H9 (cell line): ENCODE data around the gene MC4R. TPM values are rescaled to one million over a fixed set of nuclear protein-coding genes. Genes with fewer than 3 reads are reported as not detected.

Source experiments
- DNase-seq: peaks from one replicate; pipeline ENCODE4 v3.0.0-alpha.2; 2017
- H2AFZ ChIP-seq: one replicate; pipeline ENCODE4 v1.6.1; 2013; ENCODE audit warnings: mild to moderate bottlenecking, low read length, control low read depth, moderate library complexity
- H2AK5ac ChIP-seq: 2 replicates; pipeline ENCODE4 v1.6.1; 2013; ENCODE audit warnings: low read length, control low read depth, mixed read lengths; ENCODE audit not compliant: insufficient read length
- H2BK120ac ChIP-seq: one replicate; pipeline ENCODE4 v1.6.1; 2013; ENCODE audit warnings: low read depth, mild to moderate bottlenecking, low read length, control low read depth, inconsistent platforms; ENCODE audit not compliant: poor library complexity, severe bottlenecking
- H2BK12ac ChIP-seq: 2 replicates; pipeline ENCODE4 v1.6.1; 2013; ENCODE audit warnings: low read length, control low read depth, mixed read lengths, low read depth; ENCODE audit not compliant: insufficient read length
- H2BK15ac ChIP-seq: 2 replicates; pipeline ENCODE4 v1.6.1; 2013; ENCODE audit warnings: low read depth, low read length, control low read depth
- H2BK20ac ChIP-seq: one replicate; pipeline ENCODE4 v1.6.1; 2013; ENCODE audit warnings: low read depth, mild to moderate bottlenecking, low read length, control low read depth, inconsistent platforms; ENCODE audit not compliant: poor library complexity, severe bottlenecking
- H2BK5ac ChIP-seq: 2 replicates; pipeline ENCODE4 v1.6.1; 2013; ENCODE audit warnings: low read length, control low read depth, mixed read lengths; ENCODE audit not compliant: insufficient read length
- H3K14ac ChIP-seq: 2 replicates; pipeline ENCODE4 v1.6.1; 2013; ENCODE audit warnings: low read length, control low read depth; ENCODE audit not compliant: insufficient read depth
- H3K18ac ChIP-seq: 2 replicates; pipeline ENCODE4 v1.6.1; 2013; ENCODE audit warnings: low read depth, mild to moderate bottlenecking, mixed read lengths, low read length, control low read depth; ENCODE audit not compliant: insufficient read length
- H3K23ac ChIP-seq: 2 replicates; pipeline ENCODE4 v1.6.1; 2013; ENCODE audit warnings: low read length, control low read depth, mixed read lengths, low read depth; ENCODE audit not compliant: insufficient read length
- H3K23me2 ChIP-seq: 2 replicates; pipeline ENCODE4 v1.6.1; 2013; ENCODE audit warnings: low read depth, mild to moderate bottlenecking, mixed read lengths, low read length, control low read depth; ENCODE audit not compliant: insufficient read length, poor library complexity, severe bottlenecking
- H3K27ac ChIP-seq: 2 replicates; pipeline ENCODE4 v1.5.1; 2013; ENCODE audit warnings: low read length, control low read depth, mixed read lengths, low read depth; ENCODE audit not compliant: insufficient read length
- H3K27me3 ChIP-seq: 2 replicates; pipeline ENCODE4 v1.6.1; 2013; ENCODE audit warnings: low read length, control low read depth, inconsistent platforms; ENCODE audit not compliant: insufficient read depth
- H3K4ac ChIP-seq: 2 replicates; pipeline ENCODE4 v1.6.1; 2013; ENCODE audit warnings: low read depth, mild to moderate bottlenecking, control low read depth, inconsistent platforms, low read length, moderate library complexity
- H3K4me1 ChIP-seq: 2 replicates; pipeline ENCODE4 v1.6.1; 2013; ENCODE audit warnings: low read length, control low read depth, inconsistent platforms; ENCODE audit not compliant: insufficient read depth
- H3K4me2 ChIP-seq: 2 replicates; pipeline ENCODE4 v1.6.1; 2013; ENCODE audit warnings: low read length, control low read depth, mixed read lengths; ENCODE audit not compliant: insufficient read length, insufficient read depth
- H3K56ac ChIP-seq: 2 replicates; pipeline ENCODE4 v1.6.1; 2013; ENCODE audit warnings: low read depth, mild to moderate bottlenecking, mixed read lengths, low read length, control low read depth; ENCODE audit not compliant: insufficient read length
- H3K79me1 ChIP-seq: 2 replicates; pipeline ENCODE4 v1.6.1; 2013; ENCODE audit warnings: low read depth, mild to moderate bottlenecking, moderate library complexity, low read length, control low read depth, inconsistent platforms; ENCODE audit not compliant: insufficient read depth, poor library complexity, severe bottlenecking
- H3K79me2 ChIP-seq: 2 replicates; pipeline ENCODE4 v1.6.1; 2013; ENCODE audit warnings: low read length, control low read depth, inconsistent platforms; ENCODE audit not compliant: insufficient read depth
- H3K9ac ChIP-seq: 2 replicates; pipeline ENCODE4 v1.6.1; 2013; ENCODE audit warnings: low read length, control low read depth, mixed read lengths; ENCODE audit not compliant: insufficient read length; ENCODE audit errors: extremely low read depth
- H3K9me3 ChIP-seq: one replicate; pipeline ENCODE4 v1.6.1; 2013; ENCODE audit warnings: low read depth, low read length, inconsistent platforms; ENCODE audit not compliant: control insufficient read depth
- H3T11ph ChIP-seq: one replicate; pipeline ENCODE4 v1.6.1; 2013; ENCODE audit warnings: mild to moderate bottlenecking, low read length, control low read depth, inconsistent platforms
- H4K20me1 ChIP-seq: one replicate; pipeline ENCODE4 v1.6.1; 2013; ENCODE audit not compliant: control insufficient read depth, insufficient read length, insufficient read depth
- H4K5ac ChIP-seq: 2 replicates; pipeline ENCODE4 v1.6.1; 2013; ENCODE audit warnings: low read depth, mild to moderate bottlenecking, mixed read lengths, low read length, control low read depth; ENCODE audit not compliant: insufficient read length
- H4K8ac ChIP-seq: replicated peaks from 2 replicates; pipeline ENCODE4 v1.6.1; 2013; ENCODE audit warnings: low read length, control low read depth, mixed read lengths, low read depth; ENCODE audit not compliant: insufficient read length
- H4K91ac ChIP-seq: 2 replicates; pipeline ENCODE4 v1.6.1; 2013; ENCODE audit warnings: low read depth, mild to moderate bottlenecking, moderate library complexity, mixed read lengths, low read length, control low read depth; ENCODE audit not compliant: insufficient read length
- H3K27ac Mint-ChIP-seq, 3 experiments: 2 replicates in 2 of 3; 3 replicates in 1 of 3; pipeline ENCODE4 v1.8.0; 2020 to 2021; ENCODE audit warnings: mixed read lengths in 3 of 3, mild to moderate bottlenecking in 1 of 3, moderate library complexity in 1 of 3
- H3K27me3 Mint-ChIP-seq: 2 replicates; pipeline ENCODE4 v1.8.0; 2021; ENCODE audit warnings: low read depth, mild to moderate bottlenecking, moderate library complexity, mixed read lengths
- H3K36me3 Mint-ChIP-seq, 3 experiments: 2 replicates in 2 of 3; 3 replicates in 1 of 3; pipeline ENCODE4 v1.8.0; 2020 to 2021; ENCODE audit warnings: low read depth in 3 of 3, mixed read lengths in 3 of 3; ENCODE audit not compliant: insufficient read depth in 1 of 3
- H3K4me1 Mint-ChIP-seq, 2 experiments: 2 replicates each; pipeline ENCODE4 v1.8.0; 2020; ENCODE audit warnings: mixed read lengths in 2 of 2
- H3K4me3 Mint-ChIP-seq, 2 experiments: 2 replicates in 1 of 2; 3 replicates in 1 of 2; pipeline ENCODE4 v1.8.0; 2020 to 2021; ENCODE audit warnings: mild to moderate bottlenecking in 2 of 2, mixed read lengths in 2 of 2, moderate library complexity in 1 of 2
- H3K9me3 Mint-ChIP-seq, 2 experiments: 2 replicates in 1 of 2; 3 replicates in 1 of 2; pipeline ENCODE4 v1.8.0; 2020; ENCODE audit warnings: mild to moderate bottlenecking in 2 of 2, mixed read lengths in 2 of 2, moderate library complexity in 1 of 2
- WGBS: extraction: QIAGEN DNeasy Blood & Tissue Kit; methylation state at CpG from one replicate; pipeline ENCODE4 v1.1.7; 2013; ENCODE audit warnings: missing lambda C conversion rate, low lambda C conversion rate, mixed read lengths; ENCODE audit not compliant: insufficient read length; ENCODE audit errors: extremely low coverage; 5-methylcytosine and 5-hydroxymethylcytosine counted together
- total RNA-seq: library from RNA; stranded (reverse); gene quantifications from 2 replicates; pipeline ENCODE4 v1.2.1, GENCODE V29; 2021
- TF ChIP-seq, protein P1 (sequence below): fragments of 200-600 bp; sonication (generic); conservative IDR thresholded peaks from 3 replicates; pipeline ENCODE4 v1.8.0; 2021; ENCODE audit warnings: antibody characterized with exemption, mild to moderate bottlenecking

The MC4R gene
- total RNA-seq, 1 experiment from 2014 or later, result not detected

DNA sequence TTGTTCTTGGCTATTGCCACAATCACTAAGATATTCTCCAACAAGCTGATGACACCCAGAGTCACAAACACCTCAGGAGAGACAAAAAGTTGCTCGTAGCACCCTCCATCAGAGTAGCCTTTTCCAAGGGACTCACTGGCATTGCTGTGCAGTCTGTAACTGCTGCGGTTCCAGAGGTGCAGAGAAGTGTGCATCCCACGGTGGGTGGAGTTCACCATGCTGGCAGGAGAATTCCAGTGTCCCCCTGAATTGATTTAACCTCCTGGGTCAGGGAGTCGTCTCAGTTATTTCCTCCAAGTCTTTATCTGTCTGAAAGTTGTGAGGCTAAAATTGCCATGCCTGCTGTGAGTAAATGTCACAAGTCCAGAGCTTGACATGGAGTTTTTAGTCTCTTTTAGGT lies 443 bp downstream of the MC4R start:
- H3K79me2 ChIP-seq, result no peaks in the 10 kb centered on the region
- no peaks in the 10 kb centered on the region; the same call in 1 of the 2 replicates for H3K4me1 ChIP-seq
- H3K18ac ChIP-seq, result no peak overlapping the region
- H3K4me2 ChIP-seq, result no peak overlapping the region
- no peaks in the 10 kb centered on the region for H3K9me3 Mint-ChIP-seq
- H4K5ac ChIP-seq, result no peak overlapping the region
- no peak overlapping the region for H3K4ac ChIP-seq
- H3K4me1 Mint-ChIP-seq, result peaks cover 8 to 14% of the 10 kb centered on the region in 2 experiments
- no peak overlapping the region for H3K9ac ChIP-seq
- no peak overlapping the region for H3T11ph ChIP-seq
- no peak overlapping the region for H3K14ac ChIP-seq
- no peaks in the 10 kb centered on the region for H3K27me3 ChIP-seq
- H4K91ac ChIP-seq, result no peak overlapping the region
- no peaks in the 10 kb centered on the region for H3K9me3 ChIP-seq
- H3K56ac ChIP-seq, result no peak overlapping the region
- TF ChIP-seq, protein P1, sequence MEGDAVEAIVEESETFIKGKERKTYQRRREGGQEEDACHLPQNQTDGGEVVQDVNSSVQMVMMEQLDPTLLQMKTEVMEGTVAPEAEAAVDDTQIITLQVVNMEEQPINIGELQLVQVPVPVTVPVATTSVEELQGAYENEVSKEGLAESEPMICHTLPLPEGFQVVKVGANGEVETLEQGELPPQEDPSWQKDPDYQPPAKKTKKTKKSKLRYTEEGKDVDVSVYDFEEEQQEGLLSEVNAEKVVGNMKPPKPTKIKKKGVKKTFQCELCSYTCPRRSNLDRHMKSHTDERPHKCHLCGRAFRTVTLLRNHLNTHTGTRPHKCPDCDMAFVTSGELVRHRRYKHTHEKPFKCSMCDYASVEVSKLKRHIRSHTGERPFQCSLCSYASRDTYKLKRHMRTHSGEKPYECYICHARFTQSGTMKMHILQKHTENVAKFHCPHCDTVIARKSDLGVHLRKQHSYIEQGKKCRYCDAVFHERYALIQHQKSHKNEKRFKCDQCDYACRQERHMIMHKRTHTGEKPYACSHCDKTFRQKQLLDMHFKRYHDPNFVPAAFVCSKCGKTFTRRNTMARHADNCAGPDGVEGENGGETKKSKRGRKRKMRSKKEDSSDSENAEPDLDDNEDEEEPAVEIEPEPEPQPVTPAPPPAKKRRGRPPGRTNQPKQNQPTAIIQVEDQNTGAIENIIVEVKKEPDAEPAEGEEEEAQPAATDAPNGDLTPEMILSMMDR, result no peak
- H3K27ac ChIP-seq, result no peak overlapping the region
- H3K23me2 ChIP-seq, result no peaks in the 10 kb centered on the region
- H2BK15ac ChIP-seq, result no peak overlapping the region
- DNase-seq, result no peak
- no peak overlapping the region for H3K23ac ChIP-seq
- no peak overlapping the region for H2BK5ac ChIP-seq
- H3K27me3 Mint-ChIP-seq, result no peaks in the 10 kb centered on the region; the same call in 1 of the 2 replicates
- H2BK12ac ChIP-seq, result no peak overlapping the region
- no peaks in the 10 kb centered on the region for H3K79me1 ChIP-seq
- no peaks in the 10 kb centered on the region for H4K20me1 ChIP-seq
- H2BK20ac ChIP-seq, result no peak overlapping the region
- no peaks in the 10 kb centered on the region for H3K36me3 Mint-ChIP-seq
- no peak overlapping the region for H3K4me3 Mint-ChIP-seq
- no peak overlapping the region for H2AFZ ChIP-seq
- H3K27ac Mint-ChIP-seq, result peak overlapping the region in 1 of 3 experiments; percentile 25; a peak in 1 of 7 replicates
- no CpG with 5 or more reads among the region's 4 CpGs for WGBS
- no peak overlapping the region for H2AK5ac ChIP-seq
- H2BK120ac ChIP-seq, result no peak overlapping the region
- no peak overlapping the region for H4K8ac ChIP-seq
